ENCODE measurements around the gene CAPN14.

DNA sequence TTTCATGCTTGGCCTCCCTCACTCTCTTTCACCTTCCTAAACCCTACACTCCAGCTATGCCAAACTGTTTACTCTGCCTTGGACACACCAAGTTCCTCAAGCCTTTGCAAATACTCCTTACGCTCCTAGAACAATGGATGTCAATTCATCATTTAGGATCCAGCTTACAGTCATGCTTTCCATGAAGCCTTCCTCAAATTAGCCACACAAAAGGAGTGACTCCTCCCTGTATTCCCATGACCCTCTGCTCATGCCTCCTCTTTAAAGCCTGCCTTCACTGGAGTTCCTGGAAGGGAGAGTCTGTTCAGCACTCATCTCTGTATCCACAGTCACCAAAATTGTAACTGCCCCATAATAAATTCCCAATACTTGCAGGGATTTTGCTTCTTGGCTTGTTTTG is 15.9 kb upstream of the CAPN14 start:
- TF ChIP-seq POLR2AphosphoS5 (IDR thresholded peaks at IDR 0.05; ENCODE audit: borderline replicate concordance, low read depth, low read length) (no peak), EZH2 (IDR thresholded peaks at IDR 0.05) (no peak)

Measured in SK-N-MC (cell line).